NCI-H146 treated with DMSO at 0.1 percent for 48 hours (cell line): ENCODE measurements around the gene FEZF1.

Experiments
- DNase-seq: peaks from one replicate; lab custom pipeline; 2025; ENCODE audit not compliant: unreplicated experiment; lab: John Stamatoyannopoulos, UW

FEZF1 gene

DNA sequence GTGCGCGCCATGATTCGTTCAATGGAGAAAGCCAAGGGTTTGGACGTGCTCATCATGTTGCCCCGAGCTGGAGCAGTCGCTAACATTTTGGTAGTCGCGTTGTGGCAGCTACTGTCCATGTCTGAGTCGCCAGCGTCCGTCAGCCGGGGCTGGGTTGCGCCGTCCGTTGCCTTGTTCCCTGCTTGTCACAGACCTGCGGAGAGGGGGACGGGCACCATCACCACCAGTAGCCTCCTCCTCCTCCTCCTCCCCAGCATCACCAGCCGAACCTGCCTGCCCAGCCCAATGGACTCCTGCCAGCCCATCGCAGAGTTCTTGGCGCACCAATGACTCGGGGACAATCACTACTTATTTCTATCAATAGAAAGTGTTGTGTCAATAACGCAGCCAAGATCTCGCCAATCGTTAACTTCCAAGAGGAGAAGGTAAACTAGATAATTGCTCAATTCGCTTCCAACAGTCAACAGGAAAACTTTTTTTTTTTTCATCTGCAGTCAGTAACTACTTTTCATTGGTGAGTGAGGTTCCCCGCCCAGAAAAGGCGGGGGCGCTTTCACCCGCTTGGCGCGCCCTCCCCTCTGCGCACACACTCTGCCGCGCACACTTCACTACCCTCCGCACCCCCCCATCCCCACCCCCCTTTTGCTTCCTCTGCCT is at the start of gene FEZF1:
Gene FEZF1 (minus strand): TSS at position 432 of the 657 bp plus-strand sequence. CDS start 313 bp downstream, at position 119.
- peak; percentile 50 for DNase-seq

DNA sequence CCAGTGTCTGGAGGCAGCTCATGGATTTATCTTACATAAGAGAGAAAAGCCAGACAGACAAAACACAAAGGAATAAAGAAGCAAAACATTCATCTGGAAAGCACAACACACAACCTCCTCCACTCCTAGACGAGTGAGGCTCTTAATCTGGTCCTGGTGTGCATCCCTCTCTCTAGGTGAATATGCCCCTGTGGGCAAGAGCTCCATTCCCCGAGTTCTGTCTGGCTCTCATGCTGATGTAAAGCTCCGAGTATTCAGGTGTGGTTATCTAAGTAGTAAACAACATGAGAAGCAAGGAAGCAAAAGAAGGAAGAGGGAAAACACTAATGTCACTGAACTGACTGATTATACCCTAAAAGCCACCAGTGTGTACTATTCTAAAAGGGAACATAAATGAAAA is 47.9 kb upstream of the FEZF1 start:
- DNase-seq, result no peak

DNA sequence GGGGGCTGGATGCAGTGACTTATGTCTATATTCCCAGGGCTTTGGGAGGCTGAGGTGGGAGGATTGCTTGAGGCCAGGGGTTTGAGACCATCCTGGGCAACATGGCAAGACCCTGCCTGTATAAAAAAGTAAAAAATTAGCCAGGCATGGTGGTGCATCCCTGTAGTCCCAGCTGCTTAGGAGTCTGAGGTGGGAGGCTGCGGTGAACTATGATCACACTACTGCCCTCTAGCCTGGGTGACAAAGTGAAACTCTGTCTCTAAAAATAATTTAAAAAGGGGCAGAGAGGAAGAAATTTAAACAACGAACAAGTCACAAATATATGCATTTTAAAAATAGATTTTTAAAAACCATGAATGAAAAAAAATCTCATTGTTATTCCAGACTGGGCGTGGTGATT is 46.2 kb upstream of the FEZF1 start:
- DNase-seq, result no peak

DNA sequence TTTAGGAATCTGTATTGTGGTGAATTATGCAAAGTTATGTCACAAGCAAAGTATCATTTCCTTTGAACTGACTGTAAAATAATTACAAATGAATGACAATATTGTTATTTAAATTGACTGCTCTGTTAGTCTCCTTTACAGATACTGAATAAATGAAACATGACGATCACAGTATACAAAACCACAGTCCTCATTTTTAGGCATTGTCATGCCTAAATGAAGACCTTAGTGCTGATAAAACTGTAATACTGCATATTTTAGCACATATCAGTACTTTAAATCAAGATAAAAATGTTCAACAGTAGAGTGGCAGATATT is 39.7 kb upstream of the FEZF1 start:
- DNase-seq, result no peak

DNA sequence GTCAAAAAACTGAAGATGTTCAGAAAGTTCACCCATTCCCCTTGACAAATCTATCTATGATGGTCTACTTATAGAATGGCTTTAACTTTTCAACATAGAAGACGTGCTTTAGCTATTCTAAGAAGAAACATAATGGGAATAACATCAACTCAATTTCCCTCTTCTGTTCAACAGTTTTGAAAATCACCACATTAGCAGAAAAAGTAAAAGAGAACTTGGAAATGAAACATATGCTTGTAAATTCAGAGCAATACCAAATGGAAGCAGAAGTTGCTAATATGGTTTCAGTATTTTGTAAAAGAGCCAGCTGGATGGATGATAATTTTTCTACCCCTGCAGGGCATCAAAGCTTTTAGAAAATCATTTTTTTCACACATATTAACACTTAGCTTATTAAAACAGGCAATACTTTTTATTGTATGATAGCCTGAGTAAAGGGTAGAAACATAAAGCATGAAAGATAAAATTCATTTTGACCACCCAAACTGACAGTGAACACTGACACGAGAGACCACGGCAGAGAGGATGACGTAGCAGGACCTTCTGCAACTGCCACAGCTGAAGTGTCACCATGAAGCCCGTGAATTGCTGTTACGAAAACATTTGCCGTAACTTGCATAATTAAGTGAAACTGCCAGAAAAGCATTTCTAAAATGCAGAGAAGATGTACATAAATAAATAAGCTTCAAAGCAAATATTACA is 39.2 kb upstream of the FEZF1 start:
- no peak for DNase-seq

DNA sequence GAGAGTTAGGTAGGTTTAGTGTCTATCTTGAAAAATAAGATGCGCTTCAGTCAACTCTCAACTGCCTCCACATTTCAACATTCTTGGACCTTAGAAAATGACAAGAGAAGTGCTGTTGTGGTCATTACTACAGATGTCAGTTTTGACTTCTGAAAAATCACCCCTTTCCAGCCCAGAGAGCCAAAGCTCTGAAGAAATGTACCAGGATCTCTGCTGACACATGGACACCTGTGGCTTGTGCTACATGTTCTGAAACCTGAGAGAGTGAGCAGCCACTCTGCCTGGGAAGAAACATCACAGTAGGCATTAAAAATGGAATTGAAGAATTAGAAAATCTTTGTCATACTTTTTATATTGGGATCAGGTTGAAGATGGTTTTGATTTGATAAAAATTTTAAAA is 35.9 kb upstream of the FEZF1 start:
- DNase-seq, result no peak

DNA sequence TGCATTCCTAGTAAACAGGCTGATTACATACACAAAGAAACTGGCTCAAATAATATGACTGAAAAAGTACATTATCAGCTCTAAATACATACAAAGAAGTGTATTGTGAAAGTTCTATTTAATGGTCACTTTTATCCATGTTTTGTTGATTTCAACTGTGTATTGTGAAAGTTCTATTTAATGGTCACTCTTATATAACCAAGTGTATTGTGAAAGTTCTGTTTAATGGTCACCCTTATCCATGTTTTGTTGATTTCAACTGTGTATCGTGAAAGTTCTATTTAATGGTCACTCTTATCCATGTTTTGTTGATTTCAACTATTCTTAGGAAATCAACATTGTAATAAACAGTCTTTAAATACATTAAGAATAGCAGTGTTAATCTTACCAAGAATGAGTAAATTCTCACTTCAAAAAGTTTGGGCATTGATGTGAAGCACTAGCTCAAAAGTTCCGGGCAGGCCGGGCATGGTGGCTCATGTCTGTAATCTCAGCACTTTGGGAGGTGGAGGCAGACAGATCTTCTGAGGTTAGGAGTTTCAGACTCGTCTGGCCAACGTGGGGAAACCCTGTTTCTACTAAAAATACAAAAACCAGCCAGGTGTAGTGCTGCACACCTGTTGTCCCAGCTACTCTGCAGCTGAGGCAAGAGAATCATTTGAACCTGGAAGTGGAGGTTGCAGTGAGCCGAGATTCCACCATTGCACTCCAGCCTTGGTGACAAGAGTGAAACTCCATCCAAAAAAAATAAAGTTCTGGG is 34.8 kb upstream of the FEZF1 start:
- DNase-seq, result no peak

DNA sequence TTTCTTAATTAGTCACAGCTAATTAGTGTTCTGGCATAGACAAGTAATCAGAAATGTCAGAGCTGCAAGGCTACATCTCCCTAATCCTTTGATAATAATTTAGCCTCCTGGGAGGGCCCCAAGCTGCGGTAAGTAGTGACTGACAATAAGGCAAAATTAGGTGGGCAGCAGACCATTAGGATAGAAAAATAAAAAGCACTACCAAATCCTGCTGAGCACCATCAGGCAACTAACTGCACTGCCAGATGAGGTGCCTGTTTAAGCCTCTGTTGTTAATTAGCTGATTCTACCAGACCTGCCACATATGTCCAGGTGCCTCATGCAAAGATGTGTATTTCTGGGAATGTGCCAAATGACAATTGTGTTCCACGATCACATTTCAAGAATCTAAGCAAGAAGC is 32.5 kb upstream of the FEZF1 start:
- DNase-seq, result peak; percentile 48

DNA sequence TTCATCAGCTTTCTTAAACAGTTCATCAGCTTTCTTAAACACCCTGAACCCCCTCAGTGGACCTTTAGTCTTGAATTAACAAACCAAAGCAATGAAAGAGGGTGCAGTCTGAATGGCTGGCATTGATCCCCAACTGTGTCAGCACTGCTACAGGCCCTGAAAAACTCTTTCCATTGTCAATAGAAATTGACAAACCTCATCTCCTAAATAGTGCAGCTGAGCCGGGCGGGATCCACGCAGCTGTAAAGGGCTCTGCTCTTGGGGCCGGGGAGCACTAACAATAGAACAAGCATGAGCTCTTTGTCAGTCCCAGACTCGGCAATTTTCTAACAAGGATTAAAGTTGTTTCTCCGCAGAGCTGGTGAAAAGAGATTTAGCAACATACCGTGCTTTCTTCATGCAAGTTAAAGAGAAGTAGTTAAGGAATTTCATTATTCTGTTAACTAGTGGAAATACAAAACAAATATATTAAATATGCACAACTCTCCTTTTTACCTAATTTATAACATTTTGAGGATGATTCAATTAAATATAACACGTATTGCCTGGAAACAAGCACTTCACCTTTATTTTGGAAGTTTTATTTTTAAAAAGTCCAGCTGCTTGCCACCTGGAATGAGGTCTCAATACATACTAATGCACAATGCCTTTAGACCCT is 24.7 kb upstream of the FEZF1 start:
- DNase-seq, result no peak

DNA sequence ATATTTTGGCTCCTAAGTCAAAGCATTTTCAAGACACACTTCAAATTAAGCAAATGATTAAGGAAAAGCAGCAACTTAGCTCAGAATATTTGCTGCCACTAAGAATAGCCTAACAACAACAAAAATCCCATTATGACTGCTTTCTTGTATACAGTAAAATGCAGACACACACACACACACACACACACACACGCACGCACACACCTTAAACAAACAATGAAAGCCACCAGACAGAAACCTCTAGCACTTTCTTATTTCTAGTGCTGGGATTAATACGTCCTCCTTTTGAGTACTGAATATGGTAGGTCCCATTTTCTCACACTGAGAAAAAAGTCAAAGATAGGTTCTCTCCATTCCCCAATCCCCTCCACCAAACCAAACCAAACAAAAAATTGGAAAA is 23.4 kb upstream of the FEZF1 start:
- DNase-seq, result no peak

DNA sequence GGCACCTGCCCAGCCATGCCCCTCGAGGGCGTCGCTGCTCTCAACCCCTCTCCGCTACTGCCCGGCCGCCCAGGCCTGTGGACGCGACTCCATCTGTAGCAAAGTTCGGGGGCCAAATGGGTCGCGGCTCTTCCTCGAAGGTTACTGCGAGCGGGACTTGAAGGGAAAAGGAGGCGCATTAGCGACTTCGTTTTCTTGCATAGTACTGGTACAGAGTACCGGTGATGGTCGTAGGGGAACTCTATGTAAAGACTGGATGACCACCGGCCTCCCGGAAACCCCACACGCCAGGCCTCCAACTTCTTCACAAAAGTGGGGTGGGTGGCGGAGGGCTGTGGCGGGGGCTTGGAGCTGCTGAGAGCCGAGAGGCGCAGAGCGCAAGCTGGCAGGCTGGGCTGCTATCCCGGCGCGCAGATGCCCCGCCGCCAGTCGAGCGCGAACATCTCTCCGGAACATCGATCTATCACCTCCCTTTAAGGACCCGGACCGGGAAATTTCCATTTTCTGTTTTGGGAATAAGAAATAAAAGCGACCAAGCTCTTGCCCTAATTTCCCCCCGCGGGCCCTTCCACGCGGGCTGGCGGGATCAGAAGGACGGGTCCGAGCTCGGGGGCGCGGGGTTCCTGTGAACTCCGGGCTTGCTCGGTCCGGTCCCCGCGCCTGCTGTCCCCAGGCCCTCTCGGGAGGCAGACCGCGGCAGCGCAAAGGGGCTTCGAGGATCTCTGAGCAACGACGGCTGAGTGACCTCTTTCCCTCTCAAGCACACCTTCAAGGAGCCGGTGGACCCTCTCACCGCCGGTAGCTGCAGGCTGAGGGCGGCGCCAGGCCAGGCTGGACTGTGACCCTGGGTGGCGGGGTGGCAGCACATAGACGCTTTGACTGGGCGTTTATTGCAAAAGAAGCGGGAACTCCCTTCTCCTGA is 12.2 kb upstream of the FEZF1 start:
- no peak for DNase-seq

DNA sequence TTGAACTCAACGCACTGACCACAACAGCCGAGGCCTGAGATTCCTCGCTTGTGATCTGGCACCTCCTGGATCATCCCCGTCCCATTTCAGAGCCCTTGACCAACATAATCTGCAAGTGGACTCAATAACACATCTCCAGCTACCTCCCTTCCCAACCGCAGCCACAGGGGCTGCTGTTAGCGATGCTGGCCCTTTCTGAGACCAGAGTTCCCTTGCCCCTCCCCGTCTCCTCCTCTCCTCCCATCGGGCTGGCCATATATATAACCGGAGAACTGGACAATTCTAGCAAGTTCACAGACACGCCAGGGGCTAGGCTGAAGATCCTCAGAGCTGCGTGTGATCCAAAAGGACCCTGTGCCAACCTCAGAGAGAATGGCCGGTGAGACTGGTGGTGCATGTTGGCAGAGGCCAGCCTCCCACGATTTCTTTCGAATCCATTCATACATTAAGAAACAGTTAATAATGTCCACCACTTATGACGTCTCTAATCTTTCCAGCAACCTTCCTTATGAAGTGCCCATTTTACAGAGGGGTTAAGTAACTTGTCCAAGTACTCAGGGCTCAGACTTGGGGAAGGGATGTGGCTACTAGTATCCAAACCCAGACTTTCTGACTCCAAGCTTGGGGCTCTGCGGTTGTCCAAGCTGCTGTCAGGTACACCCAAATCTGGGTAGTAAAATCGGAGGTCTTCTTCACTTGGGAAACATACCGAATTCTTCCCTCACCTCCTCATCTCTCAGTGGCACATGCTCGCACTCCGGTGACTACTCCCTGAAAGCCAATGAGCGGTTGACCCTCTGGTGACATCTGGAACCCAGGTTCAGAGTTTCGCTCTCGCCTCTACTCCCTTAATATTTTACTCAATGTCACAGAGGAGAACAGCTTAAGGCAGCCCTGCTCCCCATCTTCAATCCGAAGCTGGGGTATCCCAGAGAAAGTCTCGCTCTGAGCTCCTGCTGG is 11.2 kb upstream of the FEZF1 start:
- no peak for DNase-seq

DNA sequence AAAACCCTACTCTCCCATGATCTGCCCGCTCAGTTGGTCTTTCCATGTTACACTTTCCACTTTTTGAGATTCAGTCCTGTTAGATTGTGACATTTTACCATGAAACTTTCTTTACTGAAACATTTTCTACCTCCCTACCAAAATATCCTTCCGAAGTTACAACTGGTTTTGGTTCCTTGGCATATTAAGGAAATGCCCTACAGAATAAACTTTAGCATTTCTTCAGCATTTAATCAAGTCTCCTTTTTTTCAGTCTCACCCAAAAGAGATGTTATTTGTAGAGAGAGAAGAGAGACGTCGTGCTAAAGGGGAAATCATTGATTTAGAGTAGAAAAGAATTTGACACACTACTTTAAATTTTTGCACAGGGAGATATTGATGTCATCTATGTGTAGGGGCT is 9.7 kb upstream of the FEZF1 start:
- no peak for DNase-seq

DNA sequence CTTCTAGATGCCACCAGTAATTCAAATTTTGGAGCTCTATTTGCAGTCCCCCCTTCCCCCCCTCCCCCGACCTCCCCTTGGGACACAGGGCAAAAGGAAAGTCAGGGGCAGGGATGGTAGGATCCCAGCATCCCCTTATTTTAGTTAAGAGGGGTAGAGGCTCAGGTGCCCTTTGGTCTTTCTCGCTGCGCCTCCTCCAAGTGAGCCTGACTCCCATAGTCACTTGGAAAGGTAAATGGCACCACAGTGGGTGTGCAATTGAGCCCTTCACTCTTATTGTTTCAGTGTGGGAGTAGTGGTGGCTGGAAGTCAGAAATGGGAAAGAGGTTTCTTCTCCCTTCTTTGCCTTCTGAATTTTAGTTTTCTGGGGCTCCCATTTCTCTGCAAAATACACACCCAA is 8.2 kb upstream of the FEZF1 start:
- DNase-seq, result no peak

DNA sequence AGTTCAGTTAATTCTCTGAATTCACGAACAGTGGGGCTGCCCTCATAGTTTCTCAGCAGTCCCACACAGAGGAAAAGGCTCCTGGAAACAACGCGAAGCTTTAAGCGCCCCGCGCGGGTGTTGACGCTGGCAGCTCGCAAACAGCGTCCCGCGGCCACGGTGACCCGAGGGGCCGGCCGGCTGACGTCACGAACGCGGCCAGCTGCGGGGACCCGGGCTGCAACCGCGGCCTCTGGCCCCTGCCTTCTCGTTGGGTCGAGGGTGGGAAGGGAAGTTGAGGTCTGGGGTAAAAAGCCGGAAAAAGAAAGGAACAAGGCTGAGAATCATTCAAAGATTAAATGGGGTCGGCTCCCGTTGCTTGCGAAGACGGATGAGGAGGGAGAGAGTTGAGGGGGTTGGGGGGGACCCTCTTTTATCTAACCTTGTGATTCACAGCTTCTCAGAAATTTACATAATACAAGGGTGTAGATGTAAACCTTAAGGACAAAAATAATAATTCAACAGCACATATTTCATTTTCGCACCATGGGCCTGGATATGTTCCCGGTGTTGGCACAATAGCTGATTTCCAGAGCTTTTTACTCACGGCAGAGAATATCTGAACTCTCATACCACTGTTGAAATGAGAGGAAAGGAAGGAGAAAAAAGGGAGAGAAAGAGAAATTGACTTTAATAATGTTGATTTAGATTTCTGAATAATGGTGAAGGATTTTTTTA is 7.3 kb upstream of the FEZF1 start:
- DNase-seq, result no peak

DNA sequence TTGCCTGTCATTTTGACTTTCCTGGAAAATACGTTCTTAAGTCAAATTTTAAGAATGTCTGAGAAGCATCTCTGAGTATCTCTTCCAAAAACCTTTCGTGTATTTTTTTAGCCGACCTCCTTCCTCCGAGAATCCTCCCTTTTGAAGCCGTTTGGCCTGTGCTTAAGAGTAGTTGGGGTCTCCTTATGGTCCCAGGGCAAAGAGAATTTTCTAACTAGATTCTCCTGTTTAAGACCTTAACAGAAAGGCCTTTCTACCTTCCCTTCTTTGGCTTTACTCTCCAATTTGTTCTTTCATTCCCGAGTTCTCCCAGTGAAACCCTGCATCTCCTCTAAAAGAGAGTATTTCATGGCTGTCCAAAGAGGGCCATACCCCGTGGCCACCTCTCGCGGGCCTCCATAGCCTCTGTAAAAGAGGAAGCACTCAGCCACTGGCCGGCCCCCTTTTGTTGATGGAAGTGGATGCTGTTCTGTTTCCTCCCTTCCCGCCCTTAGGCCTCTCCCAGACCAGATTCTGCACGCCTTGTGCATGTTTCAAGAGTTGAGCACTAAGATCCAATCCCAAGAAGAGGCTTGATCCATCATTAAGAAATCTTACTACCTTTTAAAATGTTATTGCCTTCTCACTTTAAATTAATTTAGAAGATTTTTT is 6.6 kb upstream of the FEZF1 start:
- no peak for DNase-seq

DNA sequence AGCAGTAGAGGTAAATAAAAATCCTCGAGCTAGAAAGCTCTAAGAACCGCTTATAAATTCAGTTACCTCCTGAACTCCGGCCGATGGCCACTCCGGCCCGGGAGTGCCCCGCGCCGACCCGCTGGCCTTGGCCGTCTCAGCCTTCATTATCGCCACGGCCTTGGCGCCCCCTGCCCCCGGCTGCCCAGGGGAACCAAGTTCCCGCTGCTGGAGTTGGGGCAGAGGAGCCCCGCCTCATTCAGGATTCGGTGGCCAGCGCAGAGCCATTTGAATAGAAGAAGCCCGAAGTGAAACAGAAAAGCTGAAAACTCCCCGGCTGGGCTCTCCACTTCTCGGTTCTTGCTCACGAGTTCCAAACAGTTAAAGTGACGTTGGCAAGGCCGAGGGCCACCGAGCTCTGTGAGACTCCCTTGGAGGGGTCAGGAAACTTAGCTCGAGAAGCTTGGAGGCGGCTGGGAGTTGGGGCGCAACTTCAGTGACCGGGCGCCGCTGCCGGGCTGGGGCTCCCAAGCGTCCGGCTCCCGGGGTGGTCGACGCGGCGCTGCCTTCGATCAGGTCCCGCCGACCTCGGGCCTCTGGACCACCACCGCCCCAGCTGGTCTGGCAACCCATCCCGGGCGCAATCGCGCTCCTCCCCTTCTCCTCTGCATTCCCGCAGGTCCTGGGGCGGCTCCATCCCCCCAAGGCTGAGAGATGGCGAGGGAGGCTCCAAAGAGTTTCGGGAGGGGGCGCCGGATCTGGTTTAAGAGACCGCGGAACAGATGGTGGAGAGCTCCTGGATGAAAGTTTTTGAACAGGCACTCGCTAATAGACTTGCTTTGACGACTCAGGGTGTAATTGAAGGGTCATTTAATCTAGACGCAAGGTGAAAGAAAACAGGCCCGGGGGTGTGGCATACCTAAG is 5.8 kb upstream of the FEZF1 start:
- DNase-seq, result no peak
